Measurements from ENCODE around the gene UTF1.

UTF1 gene

GRCh38 chr10:133189726-133190125 lies 40.3 kb upstream of the UTF1 start:
- H3K4me3 ChIP-seq (replicated peaks; ENCODE audit: low read depth, low read length) = no peak overlapping the region
- TF ChIP-seq CTCF (IDR thresholded peaks at IDR 0.05; ENCODE audit: low read depth, low read length, missing control alignments) = no peak
- DNase-seq (ENCODE audit: extremely low read depth, low read depth) = no peak

- no peak for TF ChIP-seq CTCF (IDR thresholded peaks at IDR 0.05; ENCODE audit: low read depth, low read length, missing control alignments)
- no peak overlapping the region for H3K4me3 ChIP-seq (replicated peaks; ENCODE audit: low read depth, low read length)
- DNase-seq (ENCODE audit: extremely low read depth, low read depth) = no peak
Measured at GRCh38 chr10:133190225-133190624, 39.8 kb upstream of the UTF1 start.

GRCh38 chr10:133191651-133192050 lies 38.4 kb upstream of the UTF1 start:
- no peak overlapping the region for H3K4me3 ChIP-seq (replicated peaks; ENCODE audit: low read depth, low read length)
- no peak for DNase-seq (ENCODE audit: extremely low read depth, low read depth)
- TF ChIP-seq CTCF (IDR thresholded peaks at IDR 0.05; ENCODE audit: low read depth, low read length, missing control alignments) = no peak

- no peak for DNase-seq (ENCODE audit: extremely low read depth, low read depth)
- TF ChIP-seq CTCF (IDR thresholded peaks at IDR 0.05; ENCODE audit: low read depth, low read length, missing control alignments) = no peak
- no peak overlapping the region for H3K4me3 ChIP-seq (replicated peaks; ENCODE audit: low read depth, low read length)
Measured at GRCh38 chr10:133194151-133194550, 35.9 kb upstream of the UTF1 start.

- no peak overlapping the region for H3K4me3 ChIP-seq (replicated peaks; ENCODE audit: low read depth, low read length)
- no peak for TF ChIP-seq CTCF (IDR thresholded peaks at IDR 0.05; ENCODE audit: low read depth, low read length, missing control alignments)
- no peak for DNase-seq (ENCODE audit: extremely low read depth, low read depth)
Measured at GRCh38 chr10:133195096-133195495, 34.9 kb upstream of the UTF1 start.

- no peak overlapping the region for H3K4me3 ChIP-seq (replicated peaks; ENCODE audit: low read depth, low read length)
- no peak for TF ChIP-seq CTCF (IDR thresholded peaks at IDR 0.05; ENCODE audit: low read depth, low read length, missing control alignments)
- DNase-seq (ENCODE audit: extremely low read depth, low read depth) = no peak
Measured at GRCh38 chr10:133195611-133196010, 34.4 kb upstream of the UTF1 start.

- DNase-seq (ENCODE audit: extremely low read depth, low read depth) = no peak
- H3K4me3 ChIP-seq (replicated peaks; ENCODE audit: low read depth, low read length) = no peak overlapping the region
- TF ChIP-seq CTCF (IDR thresholded peaks at IDR 0.05; ENCODE audit: low read depth, low read length, missing control alignments) = no peak
Measured at GRCh38 chr10:133196221-133196915, 33.6 kb upstream of the UTF1 start.

Data from HFF-Myc (cell line).